ENCODE results near the gene FADS6.

Gene FADS6

DNA sequence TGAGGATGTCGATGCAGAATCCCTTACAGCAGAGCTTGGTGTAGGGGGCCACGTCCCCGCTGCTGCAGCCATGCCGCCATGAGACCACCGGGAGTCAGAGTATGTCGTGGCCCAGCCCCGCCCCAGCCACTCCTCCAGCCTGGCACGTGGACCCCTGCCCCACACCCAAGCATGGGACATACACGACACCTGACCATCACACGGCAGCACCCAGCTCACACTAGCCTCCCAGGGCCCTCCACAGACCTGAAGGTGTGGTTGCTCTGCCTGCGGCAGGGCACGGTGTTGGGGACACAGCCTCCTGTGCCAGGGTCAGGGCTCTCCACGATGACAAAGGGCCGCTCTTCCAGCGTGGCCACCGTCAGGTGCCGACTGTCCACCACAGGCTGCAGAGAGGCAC lies 43.1 kb downstream of the FADS6 start:
- DNase-seq = no peak

DNA sequence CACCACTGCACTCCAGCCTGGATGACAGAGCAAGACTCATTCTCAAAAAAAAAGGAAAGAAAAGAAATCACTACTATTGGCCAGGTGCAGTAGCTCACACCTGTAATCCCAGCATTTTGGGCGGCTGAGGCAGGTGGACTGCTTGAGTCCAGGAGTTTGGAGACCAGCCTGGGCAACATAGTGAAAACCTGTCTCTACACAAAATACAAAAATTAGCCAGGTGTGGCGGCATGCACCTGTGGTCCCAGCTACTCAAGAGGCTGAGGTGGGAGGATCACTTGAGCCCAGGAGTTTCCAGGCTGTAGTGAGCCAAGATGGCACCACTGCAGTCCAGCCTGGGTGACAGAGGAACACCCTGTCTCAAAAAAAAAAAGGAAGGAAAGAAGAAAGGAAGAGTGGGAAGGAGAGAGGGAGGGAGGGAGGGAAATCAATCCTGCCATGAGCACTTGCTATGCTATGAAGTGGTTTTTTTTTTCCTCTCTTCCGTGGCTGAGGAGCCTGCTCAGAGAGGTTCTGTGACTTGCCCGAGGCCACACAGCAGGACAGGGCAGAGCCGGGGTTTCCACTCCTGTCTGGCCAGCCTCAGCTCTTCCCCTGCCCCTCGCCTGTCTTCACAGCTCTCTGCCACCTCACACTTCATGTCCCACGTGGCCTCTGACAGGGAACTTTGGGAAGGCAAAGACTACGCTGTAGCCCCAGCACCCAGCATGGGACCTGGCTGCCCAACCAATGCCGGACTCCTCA lies 44.6 kb downstream of the FADS6 start:
- no peak for DNase-seq

DNA sequence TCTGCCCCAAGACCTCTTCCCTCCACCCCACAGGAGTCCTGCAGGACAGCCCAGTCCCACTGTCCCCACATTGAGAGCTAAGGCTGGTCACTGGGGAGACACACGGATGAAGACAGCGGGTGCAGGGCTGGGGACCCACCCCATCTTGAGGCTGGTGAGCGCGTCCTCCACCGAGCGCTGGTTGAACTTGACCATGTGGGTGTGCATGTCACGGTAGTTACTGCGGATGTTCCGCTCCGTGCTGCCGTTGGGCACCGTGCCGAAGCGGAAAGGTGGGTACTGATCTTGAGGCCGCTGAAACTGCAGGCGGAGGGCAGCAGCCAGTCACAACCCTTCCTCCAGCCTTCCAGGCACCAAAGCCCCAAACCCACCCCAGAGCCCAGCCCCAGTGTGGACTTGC lies 46.8 kb downstream of the FADS6 start:
- no peak for DNase-seq

GRCh38 chr17:74843352-74843627 lies 50.1 kb downstream of the FADS6 start:
- DNase-seq = no peak

- DNase-seq = no peak
These were observed 50.7 kb downstream of the FADS6 start for GRCh38 chr17:74842599-74843351.

- DNase-seq = no peak
These were observed 51.3 kb downstream of the FADS6 start for GRCh38 chr17:74842146-74842598.

- peak; percentile 79 for DNase-seq
These were observed 52.3 kb downstream of the FADS6 start for GRCh38 chr17:74840989-74841666.

GRCh38 chr17:74839990-74840852 lies 53.2 kb downstream of the FADS6 start:
- no peak for DNase-seq

DNA sequence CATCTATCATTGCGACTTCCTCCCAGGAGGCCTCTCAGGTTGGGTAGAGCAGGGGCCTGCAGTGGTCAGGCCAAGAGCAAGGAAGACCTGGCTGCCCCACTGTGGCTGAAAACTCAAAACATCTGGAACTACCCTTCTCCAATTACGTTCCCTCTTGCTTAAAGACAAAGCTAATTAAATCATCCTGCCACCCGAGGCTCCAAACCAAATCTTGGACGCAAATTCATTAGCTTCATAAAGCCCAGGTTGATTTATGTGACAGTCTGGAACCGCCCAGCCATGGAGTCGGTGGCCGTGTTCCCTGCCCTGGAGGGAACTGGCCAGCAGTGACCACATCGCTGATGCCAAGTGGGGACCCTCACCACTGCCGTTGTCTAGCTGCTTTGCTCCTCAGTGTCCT lies 55.2 kb downstream of the FADS6 start:
- DNase-seq = no peak

DNA sequence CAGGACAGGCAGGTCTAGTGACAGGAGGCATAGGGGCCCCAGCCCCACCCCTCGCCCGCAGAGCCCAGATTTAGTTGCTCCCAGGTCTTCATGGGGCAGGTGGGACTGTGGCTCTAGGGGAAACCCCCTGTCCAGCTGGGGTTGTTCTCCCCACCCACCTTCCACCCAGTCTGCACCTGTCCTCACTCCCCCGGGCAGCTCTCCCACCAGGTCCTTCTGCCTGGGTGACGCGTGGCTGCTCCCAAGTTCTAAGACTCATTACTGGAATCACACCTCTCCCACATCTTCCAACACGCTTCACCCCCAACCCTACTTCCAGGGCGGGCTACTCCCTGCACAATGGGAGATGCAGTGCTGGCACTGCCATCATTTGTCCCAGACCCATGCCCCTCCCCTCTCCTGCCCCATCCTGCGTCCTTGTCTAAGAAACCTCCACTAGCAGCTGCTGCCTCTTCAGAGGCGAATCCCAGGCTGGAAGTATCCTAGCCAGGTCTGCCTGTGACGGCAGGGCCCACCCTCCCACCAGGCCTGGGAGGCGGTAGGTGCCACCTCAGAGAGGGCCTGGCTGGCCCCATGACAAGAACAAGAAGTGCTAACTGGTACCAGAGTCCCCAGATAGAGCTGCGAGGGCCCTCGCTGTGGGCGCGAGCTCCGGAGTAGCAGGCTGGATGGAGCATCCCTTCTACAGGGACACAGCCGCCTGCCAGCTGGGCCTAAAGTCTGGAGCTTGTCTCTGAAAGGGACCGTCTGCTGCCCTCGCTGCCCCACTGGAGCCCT lies 56.6 kb downstream of the FADS6 start:
- no peak for DNase-seq

- no peak for DNase-seq
These were observed 57.2 kb downstream of the FADS6 start for GRCh38 chr17:74836191-74836590.

- peak; percentile 59 for DNase-seq
These were observed 59.7 kb downstream of the FADS6 start for GRCh38 chr17:74833501-74834377.

DNA sequence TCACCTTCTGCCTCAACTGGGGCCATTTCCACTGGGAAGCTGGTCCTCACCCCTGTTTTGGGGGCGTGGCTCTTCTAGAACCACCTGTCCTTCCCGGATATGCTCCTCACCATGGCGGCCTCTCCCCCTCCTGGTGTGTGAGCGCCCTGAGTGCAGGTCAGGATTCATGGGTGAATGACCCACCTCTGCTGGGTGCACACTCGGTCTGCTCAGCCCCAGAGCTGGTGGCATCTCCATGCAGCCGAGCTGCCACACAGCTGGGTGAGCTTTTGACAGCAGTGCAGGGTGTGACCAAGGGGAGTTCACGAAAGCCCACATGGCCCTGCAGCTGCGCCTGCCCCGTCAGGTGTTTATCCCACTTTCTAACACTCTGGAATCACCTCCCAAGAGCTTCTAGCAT lies 61.0 kb downstream of the FADS6 start:
- no peak for DNase-seq

DNA sequence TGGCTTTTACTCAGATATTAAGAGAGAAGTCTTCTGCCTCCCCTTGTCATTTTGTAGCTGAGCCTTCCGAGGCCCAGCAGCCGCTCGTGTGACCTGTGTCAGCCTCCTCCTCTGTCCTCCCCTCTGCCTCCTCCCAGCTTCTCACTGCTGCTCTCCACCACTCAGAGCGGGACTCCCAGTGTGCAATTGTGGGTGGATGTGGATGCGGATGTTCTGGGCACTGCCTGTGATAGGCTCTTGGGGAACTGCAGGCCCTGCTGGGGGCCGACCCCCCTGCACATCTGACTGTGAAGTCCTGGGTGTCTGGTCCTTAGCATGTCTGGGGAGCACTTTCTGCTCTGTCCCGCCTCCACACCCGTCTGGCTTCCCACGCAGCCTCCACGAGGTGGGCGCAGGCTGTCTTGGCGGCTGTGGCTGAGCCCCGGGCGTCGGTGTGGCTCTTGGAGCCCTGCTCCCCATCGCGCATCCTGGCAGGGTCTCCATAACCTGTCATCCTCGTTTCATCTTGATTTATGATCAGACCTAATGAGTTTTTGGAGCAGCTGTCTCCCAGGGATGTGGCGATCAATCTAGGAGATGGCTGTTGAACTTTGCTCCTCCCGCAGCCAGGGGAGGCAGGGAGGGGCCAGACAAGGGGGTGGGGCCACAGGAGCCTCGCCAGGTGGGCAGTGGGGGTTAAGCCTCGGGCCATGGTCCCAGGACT lies 61.8 kb downstream of the FADS6 start:
- no peak for DNase-seq

DNA sequence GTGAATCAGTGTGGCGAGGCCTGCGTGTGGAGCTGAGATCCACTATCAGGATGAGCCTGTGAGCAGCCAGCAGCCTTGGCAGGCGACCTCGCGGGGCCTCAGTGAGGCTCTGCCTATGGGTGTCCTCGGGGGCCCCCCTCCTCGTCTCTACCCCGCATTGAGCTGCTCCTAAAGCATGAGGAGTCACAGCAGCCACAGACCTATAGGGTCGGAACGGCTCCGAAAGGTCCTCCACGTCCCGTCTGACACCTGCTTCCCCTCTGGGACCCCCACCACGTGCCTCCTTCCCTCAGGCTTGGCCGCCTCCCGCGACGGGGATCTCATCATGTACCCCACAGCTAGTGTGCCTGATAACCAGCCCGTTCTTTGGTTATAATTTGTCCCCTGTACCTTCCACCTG lies 62.6 kb downstream of the FADS6 start:
- no peak for DNase-seq

- DNase-seq = no peak
These were observed 65.6 kb downstream of the FADS6 start for GRCh38 chr17:74827800-74828199.
